Measurements from ENCODE around the gene SNRNP25. TPM values are rescaled to one million over a fixed set of nuclear protein-coding genes. Genes with fewer than 3 reads are reported as not detected.
A peak's percentile ranks its signal among the peaks of the same experiment; 100 is the strongest.

SNRNP25 gene
- total and polyA plus RNA-seq, 2 of the 8 experiments (the other 6 are each of a cell fraction or from before 2014, with no cell fraction given): 53.0 to 58.4 TPM

DNA sequence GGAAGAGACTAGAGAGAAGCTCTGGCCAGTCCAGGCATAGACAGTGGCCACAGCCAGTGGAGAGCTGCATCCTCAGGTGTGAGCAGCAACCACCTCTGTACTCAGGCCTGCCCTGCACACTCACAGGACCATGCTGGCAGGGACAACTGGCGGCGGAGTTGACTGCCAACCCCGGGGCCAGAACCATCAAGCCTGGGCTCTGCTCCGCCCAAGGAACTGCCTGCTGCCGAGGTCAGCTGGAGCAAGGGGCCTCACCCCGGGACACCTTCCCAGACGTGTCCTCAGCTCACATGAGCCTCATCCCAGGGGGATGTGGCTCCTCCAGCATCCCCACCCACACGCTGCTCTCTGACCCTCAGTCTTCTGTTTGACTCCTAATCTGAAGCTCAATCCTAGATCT lies 15.6 kb downstream of the SNRNP25 start:
- H3K4me1 ChIP-seq (replicated peaks in 1 of 4; ENCODE audit: control insufficient read depth in 3 of 4, insufficient read depth in 4 of 4, low read length in 3 of 4): peaks cover 3 to 39% (median 23%) of the 10 kb centered on the region in 4 experiments
- H2AK5ac ChIP-seq (ENCODE audit: low read depth, low read length): no peak overlapping the region
- H3K4me2 ChIP-seq (ENCODE audit: insufficient read depth in 1 of 2, low read depth in 2 of 2, low read length in 2 of 2): no peak overlapping the region
- peaks cover 0 to 2% (median 0%) of the 10 kb centered on the region in 4 experiments; a peak in 1 of 7 replicates for H3K27me3 ChIP-seq (replicated peaks in 1 of 4; ENCODE audit: control insufficient read depth in 3 of 4, extremely low read depth in 1 of 4, insufficient read depth in 3 of 4, low read length in 3 of 4)
- no peak overlapping the region for H2BK20ac ChIP-seq (ENCODE audit: low read length)
- WGBS, 2 experiments (ENCODE audit: extremely low coverage in 1 of 2, insufficient coverage in 1 of 2, insufficient read length in 1 of 2, insufficient replicate concordance in 2 of 2, low coverage in 1 of 2, low lambda C conversion rate in 2 of 2, missing lambda C conversion rate in 1 of 2): 97% methylated on average over 8 of the region's 8 CpGs; no CpG with 5 or more reads in 1 of the 2 experiments
- no peak overlapping the region for H2AFZ ChIP-seq (ENCODE audit: low read length)
- DNase-seq (ENCODE audit: low read depth in 1 of 2, low spot score in 2 of 2) (no peak), FAIRE-seq (no peak)
- no peak overlapping the region for H3K18ac ChIP-seq (ENCODE audit: extremely low read depth, low read length)
- H3K36me3 ChIP-seq (ENCODE audit: control insufficient read depth in 2 of 4, insufficient read depth in 4 of 4, low read length in 3 of 4): no peaks in the 10 kb centered on the region
- H3K27ac ChIP-seq (ENCODE audit: low read depth, low read length): no peak overlapping the region
- no peak overlapping the region for H3K23ac ChIP-seq (ENCODE audit: insufficient read length)
- no peak overlapping the region for H4K5ac ChIP-seq (ENCODE audit: insufficient read length, low read depth, low read length)
- H2BK12ac ChIP-seq (ENCODE audit: low read depth, low read length): peak overlapping the region; percentile 50; the same call in 1 of the 2 replicates
- ChIA-PET CTCF (ENCODE audit: partially characterized antibody) (interaction anchor here (0.8 to 21.2 kb wide), 7 partner anchors 9 to 113 kb away, joined by 3 to 856 read pairs (median 4); partner anchors contain the start of genes HBQ1 and MPG), POLR2A (ENCODE audit: partially characterized antibody) (interaction anchor here (0.6 to 16.6 kb wide), 12 partner anchors 9 to 326 kb away, joined by 3 to 153 read pairs (median 5); partner anchors contain the start of genes MPG, POLR3K and SNRNP25)
- no peak overlapping the region for H3K4me3 ChIP-seq (ENCODE audit: extremely low read depth in 1 of 4, insufficient read depth in 2 of 4, low read depth in 3 of 4, low read length in 4 of 4)
- H2BK15ac ChIP-seq (ENCODE audit: low read length): no peak overlapping the region; the same call in 1 of the 2 replicates
- H3K9ac ChIP-seq (replicated peaks in 1 of 4; ENCODE audit: extremely low read depth in 1 of 4, low read depth in 3 of 4, low read length in 3 of 4): no peak overlapping the region
- no peak overlapping the region for H2BK120ac ChIP-seq (replicated peaks; ENCODE audit: low read depth, low read length)
- H3K56ac ChIP-seq (replicated peaks; ENCODE audit: insufficient read length, low read depth, low read length): no peak overlapping the region
- no peaks in the 10 kb centered on the region for H3K9me3 ChIP-seq (ENCODE audit: insufficient read depth in 2 of 2, low read depth in 1 of 2, low read length in 1 of 2)
- peaks cover 3% of the 10 kb centered on the region; the same call in 1 of the 2 replicates for H3K79me1 ChIP-seq (ENCODE audit: low read depth, low read length)
- H2BK5ac ChIP-seq (ENCODE audit: low read depth, low read length): 0 out of 2 replicates have a peak overlapping the region, but pooled peaks have one; percentile 44
- peaks cover 9% of the 10 kb centered on the region; the same call in 1 of the 2 replicates for H3K23me2 ChIP-seq (ENCODE audit: low read depth, low read length)
- peak overlapping the region; percentile 16 for H4K91ac ChIP-seq (replicated peaks; ENCODE audit: insufficient read length, low read length)
- no peak overlapping the region for H4K8ac ChIP-seq (ENCODE audit: extremely low read depth, insufficient read depth, low read length)
- no peak for TF ChIP-seq SP2 (IDR thresholded peaks at IDR 0.05; ENCODE audit: low read length)
- TF ChIP-seq SUZ12 (IDR thresholded peaks at IDR 0.05; ENCODE audit: low read length): no peak
- peaks cover 13 to 22% of the 10 kb centered on the region in 2 experiments for H4K20me1 ChIP-seq (replicated peaks in 1 of 2; ENCODE audit: control insufficient read depth in 1 of 2, insufficient read depth in 2 of 2, low read length in 2 of 2)
- H3K4ac ChIP-seq (replicated peaks; ENCODE audit: insufficient read length, low read depth, low read length): no peak overlapping the region
- H3K14ac ChIP-seq (ENCODE audit: insufficient read length): no peak overlapping the region
- peaks cover 0 to 11% of the 10 kb centered on the region in 2 experiments; a peak in 1 of 4 replicates for H3K79me2 ChIP-seq (ENCODE audit: control insufficient read depth in 1 of 2, insufficient read depth in 2 of 2, low read length in 2 of 2)
